GM12872 (cell line): ENCODE data around the gene RAB3GAP1.

ENCODE experiments used
- TF ChIP-seq, protein P1 (sequence below): IDR thresholded peaks from 3 replicates; pipeline ENCODE4 v1.5.1; 2011; ENCODE audit warnings: low read depth, mild to moderate bottlenecking, low read length, moderate library complexity; ENCODE audit not compliant: insufficient read depth

The RAB3GAP1 gene

DNA sequence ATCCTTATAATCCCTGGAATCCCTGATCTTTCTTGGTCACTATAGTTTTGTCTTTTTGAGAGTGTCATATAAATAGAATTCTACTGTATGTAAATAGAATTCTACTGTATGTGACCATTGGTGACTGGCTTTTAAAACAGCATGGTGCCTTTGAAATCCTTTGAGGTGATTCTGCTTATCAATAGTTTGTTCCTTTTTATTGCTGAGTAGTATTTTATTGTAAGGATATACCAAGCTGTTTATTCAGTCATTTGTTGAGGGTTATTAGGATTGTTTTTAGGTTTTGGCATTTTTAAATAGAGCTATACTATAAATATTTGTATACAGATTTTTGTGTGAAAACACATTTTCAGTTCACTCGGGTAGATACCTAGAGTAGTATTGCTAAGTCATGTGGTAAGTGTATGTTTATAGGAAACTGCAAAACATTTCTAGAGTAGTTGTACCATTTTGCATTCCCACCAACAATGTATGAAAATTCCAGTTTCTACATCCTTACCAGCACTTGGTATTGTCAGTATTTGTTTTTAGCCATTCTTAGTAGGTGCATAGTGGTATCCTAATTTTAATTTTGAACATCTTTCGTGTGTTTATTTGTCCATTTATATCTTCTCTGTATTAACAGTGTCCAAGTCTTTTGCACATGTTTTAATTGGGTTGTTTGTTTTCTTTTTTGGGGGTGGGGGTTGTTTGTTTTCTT, 45.6 kb downstream of the RAB3GAP1 start:
- TF ChIP-seq, protein P1, sequence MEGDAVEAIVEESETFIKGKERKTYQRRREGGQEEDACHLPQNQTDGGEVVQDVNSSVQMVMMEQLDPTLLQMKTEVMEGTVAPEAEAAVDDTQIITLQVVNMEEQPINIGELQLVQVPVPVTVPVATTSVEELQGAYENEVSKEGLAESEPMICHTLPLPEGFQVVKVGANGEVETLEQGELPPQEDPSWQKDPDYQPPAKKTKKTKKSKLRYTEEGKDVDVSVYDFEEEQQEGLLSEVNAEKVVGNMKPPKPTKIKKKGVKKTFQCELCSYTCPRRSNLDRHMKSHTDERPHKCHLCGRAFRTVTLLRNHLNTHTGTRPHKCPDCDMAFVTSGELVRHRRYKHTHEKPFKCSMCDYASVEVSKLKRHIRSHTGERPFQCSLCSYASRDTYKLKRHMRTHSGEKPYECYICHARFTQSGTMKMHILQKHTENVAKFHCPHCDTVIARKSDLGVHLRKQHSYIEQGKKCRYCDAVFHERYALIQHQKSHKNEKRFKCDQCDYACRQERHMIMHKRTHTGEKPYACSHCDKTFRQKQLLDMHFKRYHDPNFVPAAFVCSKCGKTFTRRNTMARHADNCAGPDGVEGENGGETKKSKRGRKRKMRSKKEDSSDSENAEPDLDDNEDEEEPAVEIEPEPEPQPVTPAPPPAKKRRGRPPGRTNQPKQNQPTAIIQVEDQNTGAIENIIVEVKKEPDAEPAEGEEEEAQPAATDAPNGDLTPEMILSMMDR, result no peak

DNA sequence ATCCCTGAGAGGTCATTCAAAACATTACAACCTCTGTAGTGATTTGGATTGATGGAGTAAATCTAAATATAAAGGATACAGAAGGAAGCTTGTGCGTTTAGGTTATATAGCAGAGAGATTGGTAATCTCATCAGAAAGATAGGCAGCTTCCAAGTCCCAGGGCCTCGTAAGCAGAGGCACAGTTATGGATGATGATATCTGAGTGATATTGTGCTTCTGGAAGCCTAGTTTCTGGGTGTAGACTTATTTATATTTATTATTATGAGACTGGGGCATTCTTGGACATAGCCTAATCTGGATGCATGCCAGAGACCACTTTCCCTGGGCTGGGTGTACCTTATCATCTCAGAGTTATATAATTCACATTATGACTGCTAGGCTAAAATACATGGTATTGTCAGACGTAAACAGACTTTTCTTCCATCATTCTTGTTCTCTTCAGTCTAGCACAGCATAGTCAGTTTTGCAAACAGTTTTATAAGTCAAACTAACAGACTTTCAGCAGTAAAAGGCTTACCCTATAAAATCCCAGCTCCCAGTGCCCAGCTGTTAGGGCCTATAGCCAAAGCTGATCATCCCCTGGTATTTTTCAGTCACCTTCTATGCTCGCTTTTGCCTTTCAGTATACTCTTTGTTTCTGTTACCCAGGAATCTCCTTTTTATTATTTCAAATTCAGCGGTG, 47.9 kb downstream of the RAB3GAP1 start:
- TF ChIP-seq, protein P1, result no peak

DNA sequence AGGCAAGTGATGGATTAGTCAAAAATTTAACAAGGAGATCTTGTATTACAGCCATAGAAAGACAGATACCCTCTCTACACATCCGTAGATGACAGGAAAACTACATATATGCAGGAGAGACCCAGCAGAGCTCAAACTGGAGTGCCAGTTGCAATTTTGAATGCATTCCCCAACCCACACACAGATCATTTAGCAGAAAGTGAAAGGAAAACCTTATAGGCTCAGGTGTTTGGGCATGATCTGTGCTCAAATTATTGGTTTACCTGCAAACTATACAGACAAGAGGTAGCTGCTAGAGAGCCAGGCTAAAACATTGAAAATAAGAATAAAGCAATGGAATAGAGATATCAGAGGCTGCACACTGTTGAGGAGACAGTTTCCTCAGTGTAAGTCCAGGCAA, 51.8 kb downstream of the RAB3GAP1 start:
- TF ChIP-seq, protein P1, result no peak

DNA sequence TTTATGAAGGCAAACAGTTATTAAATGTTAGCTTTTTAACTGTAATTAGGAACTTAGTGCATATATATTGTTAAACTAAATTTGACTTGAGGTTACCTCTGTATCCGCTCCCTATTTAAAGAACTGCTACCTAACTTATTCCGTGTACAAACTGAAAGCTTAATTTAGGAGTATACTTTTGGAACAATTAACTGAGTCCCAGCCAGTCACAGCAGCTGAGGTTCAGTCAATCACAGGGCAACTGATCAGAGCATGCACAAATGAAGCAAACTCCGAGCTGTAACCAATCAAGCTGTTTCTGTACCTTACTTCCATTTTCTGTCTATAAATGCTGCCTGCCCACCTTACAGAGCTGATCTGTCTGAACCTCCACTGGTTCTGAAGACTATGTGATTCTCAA, 61.2 kb downstream of the RAB3GAP1 start:
- TF ChIP-seq, protein P1, result no peak

DNA sequence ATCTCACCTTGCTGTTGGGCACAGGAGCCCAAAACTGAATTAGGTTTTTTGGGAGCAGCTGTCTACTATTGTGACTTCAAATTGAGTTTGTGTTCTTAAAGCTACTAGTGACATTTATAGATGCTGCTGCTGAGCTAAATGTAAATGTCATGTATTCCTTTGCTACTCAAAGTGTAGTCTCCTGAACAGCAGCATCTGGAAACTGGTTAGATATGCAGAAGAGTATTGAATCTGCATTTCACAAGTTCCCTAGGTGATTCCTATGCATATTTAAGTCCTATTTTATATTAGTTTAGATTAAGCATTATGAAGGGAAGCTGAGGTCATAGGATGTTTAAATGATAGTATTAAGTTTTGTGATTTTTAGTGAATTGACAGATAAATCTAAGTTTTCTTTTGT, 67.5 kb downstream of the RAB3GAP1 start:
- TF ChIP-seq, protein P1, result no peak

DNA sequence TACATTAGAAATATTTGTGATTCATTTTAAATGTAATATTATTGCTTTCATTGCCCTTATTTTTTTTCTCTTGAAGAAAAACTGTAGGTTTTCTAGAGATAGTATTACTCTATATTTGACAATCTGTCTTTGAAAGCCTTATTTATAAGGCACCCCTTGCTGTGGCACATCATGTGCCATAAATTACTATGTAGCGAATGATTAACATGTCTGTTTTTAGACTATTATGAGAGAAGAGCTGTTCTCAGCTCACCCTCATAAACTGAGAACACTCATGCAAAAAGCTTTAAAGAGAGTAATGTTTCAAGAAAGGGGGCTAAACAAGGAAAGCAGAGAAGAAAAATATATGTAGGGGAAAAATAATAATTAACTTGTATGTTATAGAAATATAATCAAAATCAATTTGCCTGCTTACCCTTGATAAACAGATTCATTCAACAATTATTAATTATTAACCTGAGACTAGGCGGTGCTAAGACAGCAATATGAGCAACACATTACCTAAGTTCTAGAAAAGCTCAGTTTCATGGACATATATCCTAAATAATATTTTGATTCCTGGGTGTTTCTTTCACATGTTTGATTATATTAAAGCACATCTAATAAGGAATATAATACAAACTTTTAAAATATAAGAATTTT, 69.0 kb downstream of the RAB3GAP1 start:
- TF ChIP-seq, protein P1, result no peak
